Measurements from ENCODE around the gene CACNA1D.

CACNA1D gene

GRCh38 chr3:53747559-53747958 lies 253.1 kb downstream of the CACNA1D start:
- DNase-seq (ENCODE audit: low read depth), result no peak
- TF ChIP-seq, protein P1, sequence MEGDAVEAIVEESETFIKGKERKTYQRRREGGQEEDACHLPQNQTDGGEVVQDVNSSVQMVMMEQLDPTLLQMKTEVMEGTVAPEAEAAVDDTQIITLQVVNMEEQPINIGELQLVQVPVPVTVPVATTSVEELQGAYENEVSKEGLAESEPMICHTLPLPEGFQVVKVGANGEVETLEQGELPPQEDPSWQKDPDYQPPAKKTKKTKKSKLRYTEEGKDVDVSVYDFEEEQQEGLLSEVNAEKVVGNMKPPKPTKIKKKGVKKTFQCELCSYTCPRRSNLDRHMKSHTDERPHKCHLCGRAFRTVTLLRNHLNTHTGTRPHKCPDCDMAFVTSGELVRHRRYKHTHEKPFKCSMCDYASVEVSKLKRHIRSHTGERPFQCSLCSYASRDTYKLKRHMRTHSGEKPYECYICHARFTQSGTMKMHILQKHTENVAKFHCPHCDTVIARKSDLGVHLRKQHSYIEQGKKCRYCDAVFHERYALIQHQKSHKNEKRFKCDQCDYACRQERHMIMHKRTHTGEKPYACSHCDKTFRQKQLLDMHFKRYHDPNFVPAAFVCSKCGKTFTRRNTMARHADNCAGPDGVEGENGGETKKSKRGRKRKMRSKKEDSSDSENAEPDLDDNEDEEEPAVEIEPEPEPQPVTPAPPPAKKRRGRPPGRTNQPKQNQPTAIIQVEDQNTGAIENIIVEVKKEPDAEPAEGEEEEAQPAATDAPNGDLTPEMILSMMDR (conservative IDR thresholded peaks at IDR 0.05; ENCODE audit: control insufficient read depth, insufficient read depth, low read depth, low read length), result no peak
- H3K4me3 ChIP-seq (ENCODE audit: control insufficient read depth, low read depth, low read length), result no peak overlapping the region

- DNase-seq (ENCODE audit: low read depth), result no peak
- no peak overlapping the region for H3K4me3 ChIP-seq (ENCODE audit: control insufficient read depth, low read depth, low read length)
- TF ChIP-seq, protein P1 (conservative IDR thresholded peaks at IDR 0.05; ENCODE audit: control insufficient read depth, insufficient read depth, low read depth, low read length), result no peak
These were observed 254.3 kb downstream of the CACNA1D start for GRCh38 chr3:53748512-53749271.

DNA sequence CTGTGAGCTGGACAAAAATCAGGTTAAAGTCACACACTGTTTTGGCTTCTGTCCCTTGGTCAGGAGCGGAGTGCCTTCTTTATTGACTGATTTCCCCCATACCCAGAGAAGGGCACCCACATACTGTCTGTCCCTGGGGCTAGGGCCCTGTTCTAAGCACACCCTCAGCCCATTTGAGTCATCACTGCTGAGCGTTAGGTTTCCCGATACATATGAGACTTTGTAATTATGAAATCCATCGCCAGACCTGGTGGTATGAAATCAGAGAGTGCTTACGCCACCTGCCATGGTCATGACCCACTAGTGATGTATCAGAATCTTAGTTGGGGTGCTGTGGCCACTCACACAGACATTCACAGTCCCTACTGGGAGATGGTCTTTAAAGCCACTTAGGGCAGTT lies 255.0 kb downstream of the CACNA1D start:
- no peak overlapping the region for H3K4me3 ChIP-seq (ENCODE audit: control insufficient read depth, low read depth, low read length)
- DNase-seq (ENCODE audit: low read depth), result no peak
- TF ChIP-seq, protein P1 (conservative IDR thresholded peaks at IDR 0.05; ENCODE audit: control insufficient read depth, insufficient read depth, low read depth, low read length), result no peak

DNA sequence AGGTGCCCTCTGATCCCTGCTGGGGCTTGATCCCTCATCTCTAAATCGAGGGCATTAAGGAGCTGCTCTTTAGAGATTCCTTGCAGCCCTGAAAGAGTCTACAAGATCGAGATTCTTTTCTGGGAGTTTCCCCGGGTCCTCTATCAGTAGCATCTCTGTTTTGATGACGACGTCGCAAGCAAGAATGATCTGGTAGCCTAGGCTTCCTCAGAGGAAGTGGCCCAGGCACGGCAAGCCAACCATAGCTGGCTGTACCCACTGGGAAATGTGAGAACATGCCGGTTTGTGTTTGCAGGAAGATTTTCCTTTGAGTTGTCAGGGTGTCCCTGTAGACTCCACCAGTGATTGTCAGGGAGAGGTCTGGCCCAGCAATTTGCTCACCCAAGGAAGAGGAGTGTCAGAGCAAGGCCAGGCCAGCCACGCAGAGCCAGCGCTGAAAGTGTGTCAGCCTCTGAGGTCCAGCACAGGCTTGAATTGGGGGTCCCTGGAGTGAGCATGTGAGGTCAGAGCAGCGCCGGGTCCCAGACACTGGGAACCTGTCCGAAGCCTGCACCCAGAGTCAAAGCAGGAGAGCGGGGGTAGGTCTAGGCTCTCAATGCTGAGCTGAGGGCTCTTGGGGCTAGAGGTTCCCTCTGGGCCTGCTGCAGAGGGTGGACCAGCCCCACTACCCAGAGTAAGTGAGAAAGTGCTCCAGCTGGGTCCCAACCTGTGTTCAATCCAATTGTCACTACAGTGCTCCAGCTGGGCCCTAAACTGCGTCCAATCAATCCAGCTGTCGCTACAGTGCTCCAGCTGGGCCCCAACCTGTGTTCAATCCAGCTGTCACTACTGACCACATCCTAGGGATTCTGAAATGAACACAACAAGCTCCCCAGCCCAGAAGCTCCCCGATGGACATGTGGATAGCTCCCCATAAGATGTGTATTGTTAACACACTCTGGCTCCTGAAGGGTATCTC lies 256.1 kb downstream of the CACNA1D start:
- H3K4me3 ChIP-seq (ENCODE audit: control insufficient read depth, low read depth, low read length), result no peak overlapping the region
- TF ChIP-seq, protein P1 (conservative IDR thresholded peaks at IDR 0.05; ENCODE audit: control insufficient read depth, insufficient read depth, low read depth, low read length), result no peak
- no peak for DNase-seq (ENCODE audit: low read depth)

DNA sequence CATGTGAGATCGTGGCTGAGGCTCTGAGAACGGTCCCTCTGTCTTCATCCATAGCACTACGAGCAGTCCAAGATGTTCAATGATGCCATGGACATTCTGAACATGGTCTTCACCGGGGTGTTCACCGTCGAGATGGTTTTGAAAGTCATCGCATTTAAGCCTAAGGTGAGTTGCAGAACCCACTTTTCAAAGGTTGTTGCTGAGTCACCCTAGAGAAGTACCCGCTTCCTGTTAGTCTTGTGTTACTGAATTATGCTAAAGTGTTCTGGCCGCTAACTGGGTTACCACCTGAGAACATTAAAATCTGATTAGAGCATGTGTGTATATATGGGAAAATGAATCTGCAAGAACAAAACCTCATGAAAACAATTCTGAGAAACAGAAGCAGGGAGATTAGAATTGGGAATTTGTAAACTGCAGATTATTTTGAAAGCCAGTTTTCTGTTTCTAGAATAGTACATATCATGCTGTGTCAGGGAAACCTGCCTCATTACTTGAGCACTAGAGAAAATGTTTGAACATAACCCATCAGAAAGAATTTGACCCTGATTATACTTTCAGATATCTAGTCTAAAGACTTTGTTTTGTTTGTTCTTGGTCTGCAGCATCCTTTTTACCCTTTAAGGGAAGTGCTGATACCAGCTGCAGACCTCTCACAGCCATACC lies 259.2 kb downstream of the CACNA1D start:
- H3K4me3 ChIP-seq (ENCODE audit: control insufficient read depth, low read depth, low read length), result no peak overlapping the region
- TF ChIP-seq, protein P1 (conservative IDR thresholded peaks at IDR 0.05; ENCODE audit: control insufficient read depth, insufficient read depth, low read depth, low read length), result no peak
- no peak for DNase-seq (ENCODE audit: low read depth)

GRCh38 chr3:53754325-53754724 lies 259.9 kb downstream of the CACNA1D start:
- TF ChIP-seq, protein P1 (conservative IDR thresholded peaks at IDR 0.05; ENCODE audit: control insufficient read depth, insufficient read depth, low read depth, low read length), result no peak
- no peak for DNase-seq (ENCODE audit: low read depth)
- no peak overlapping the region for H3K4me3 ChIP-seq (ENCODE audit: control insufficient read depth, low read depth, low read length)
